Nephron progenitor cell (in vitro differentiated cells): Measurements from ENCODE around the gene SALL1.
A peak's percentile ranks its signal among the peaks of the same experiment; 100 is the strongest.

Experiments
- DNase-seq: peaks from one replicate; pipeline ENCODE4 v3.0.0; 2021
- H3K27ac Mint-ChIP-seq: 2 replicates; pipeline ENCODE4 v1.8.0; 2021; ENCODE audit warnings: mild to moderate bottlenecking, moderate library complexity, mixed read lengths
- H3K27me3 Mint-ChIP-seq: 2 replicates; pipeline ENCODE4 v1.8.0; 2021; ENCODE audit warnings: mild to moderate bottlenecking, low read depth, mixed read lengths; ENCODE audit not compliant: poor library complexity
- H3K36me3 Mint-ChIP-seq: 2 replicates; pipeline ENCODE4 v1.8.0; 2021; ENCODE audit warnings: low read depth, mixed read lengths
- H3K4me1 Mint-ChIP-seq: 2 replicates; pipeline ENCODE4 v1.8.0; 2021; ENCODE audit warnings: mixed read lengths
- H3K4me3 Mint-ChIP-seq: 2 replicates; pipeline ENCODE4 v1.8.0; 2021; ENCODE audit warnings: mild to moderate bottlenecking, moderate library complexity, mixed read lengths
- H3K9me3 Mint-ChIP-seq: 2 replicates; pipeline ENCODE4 v1.8.0; 2021; ENCODE audit warnings: mild to moderate bottlenecking, moderate library complexity, mixed read lengths
- TF ChIP-seq, protein P1 (sequence below): fragments of 200-600 bp; sonication (generic); IDR thresholded peaks from 2 replicates; pipeline ENCODE4 v1.5.0; 2021; ENCODE audit warnings: antibody characterized with exemption

The SALL1 gene

DNA sequence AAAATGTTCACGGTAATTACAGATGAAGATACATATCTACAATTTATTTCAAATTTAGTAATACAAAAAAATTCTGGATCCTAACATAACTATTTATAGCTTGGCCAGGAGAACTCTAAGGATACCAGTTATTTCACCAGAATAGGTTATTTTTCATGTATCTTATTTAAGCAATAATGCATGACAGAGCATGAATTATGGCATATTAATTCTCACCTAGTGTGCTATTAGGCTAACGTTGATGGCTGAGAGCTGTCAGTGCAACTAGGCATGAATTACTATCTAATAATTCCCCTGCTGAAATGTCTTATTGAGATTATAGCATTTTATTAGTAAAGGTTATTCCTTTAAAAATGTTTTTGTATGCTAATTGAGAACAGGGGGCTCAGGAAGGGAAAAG lies 44.5 kb downstream of the SALL1 start:
- TF ChIP-seq, protein P1, sequence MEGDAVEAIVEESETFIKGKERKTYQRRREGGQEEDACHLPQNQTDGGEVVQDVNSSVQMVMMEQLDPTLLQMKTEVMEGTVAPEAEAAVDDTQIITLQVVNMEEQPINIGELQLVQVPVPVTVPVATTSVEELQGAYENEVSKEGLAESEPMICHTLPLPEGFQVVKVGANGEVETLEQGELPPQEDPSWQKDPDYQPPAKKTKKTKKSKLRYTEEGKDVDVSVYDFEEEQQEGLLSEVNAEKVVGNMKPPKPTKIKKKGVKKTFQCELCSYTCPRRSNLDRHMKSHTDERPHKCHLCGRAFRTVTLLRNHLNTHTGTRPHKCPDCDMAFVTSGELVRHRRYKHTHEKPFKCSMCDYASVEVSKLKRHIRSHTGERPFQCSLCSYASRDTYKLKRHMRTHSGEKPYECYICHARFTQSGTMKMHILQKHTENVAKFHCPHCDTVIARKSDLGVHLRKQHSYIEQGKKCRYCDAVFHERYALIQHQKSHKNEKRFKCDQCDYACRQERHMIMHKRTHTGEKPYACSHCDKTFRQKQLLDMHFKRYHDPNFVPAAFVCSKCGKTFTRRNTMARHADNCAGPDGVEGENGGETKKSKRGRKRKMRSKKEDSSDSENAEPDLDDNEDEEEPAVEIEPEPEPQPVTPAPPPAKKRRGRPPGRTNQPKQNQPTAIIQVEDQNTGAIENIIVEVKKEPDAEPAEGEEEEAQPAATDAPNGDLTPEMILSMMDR: no peak
- Mint-ChIP-seq H3K27me3 (peaks cover 5% of the 10 kb centered on the region), H3K9me3 (peaks cover 7% of the 10 kb centered on the region), H3K27ac (no peak overlapping the region), H3K4me3 (no peak overlapping the region), H3K36me3 (no peaks in the 10 kb centered on the region), H3K4me1 (peaks cover 22% of the 10 kb centered on the region)
- DNase-seq: no peak

DNA sequence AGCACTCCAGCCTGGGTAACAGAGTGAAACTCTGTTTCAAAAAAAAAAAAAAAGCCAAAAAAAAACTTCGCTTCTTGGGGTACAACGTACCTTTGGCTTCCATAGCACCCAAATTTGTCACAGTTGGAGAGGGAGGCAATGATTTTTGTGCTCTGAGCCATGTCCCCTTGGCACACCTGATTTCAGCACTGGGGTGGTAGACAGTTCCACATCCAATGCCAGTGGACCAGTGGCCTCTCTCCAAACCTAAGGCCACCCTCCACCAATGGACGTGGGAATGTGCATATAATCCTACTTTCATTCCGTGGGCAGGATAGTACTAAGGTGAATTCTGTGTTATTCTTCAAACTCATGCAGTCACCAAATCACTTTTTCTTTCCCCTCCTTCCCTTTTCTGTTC lies 47.5 kb downstream of the SALL1 start:
- H3K4me1 Mint-ChIP-seq: peaks cover 14% of the 10 kb centered on the region
- H3K9me3 Mint-ChIP-seq: no peaks in the 10 kb centered on the region
- no peak overlapping the region for H3K27ac Mint-ChIP-seq
- no peak overlapping the region for H3K4me3 Mint-ChIP-seq
- H3K27me3 Mint-ChIP-seq: peaks cover 4% of the 10 kb centered on the region
- TF ChIP-seq, protein P1: no peak
- no peak for DNase-seq
- H3K36me3 Mint-ChIP-seq: no peaks in the 10 kb centered on the region

DNA sequence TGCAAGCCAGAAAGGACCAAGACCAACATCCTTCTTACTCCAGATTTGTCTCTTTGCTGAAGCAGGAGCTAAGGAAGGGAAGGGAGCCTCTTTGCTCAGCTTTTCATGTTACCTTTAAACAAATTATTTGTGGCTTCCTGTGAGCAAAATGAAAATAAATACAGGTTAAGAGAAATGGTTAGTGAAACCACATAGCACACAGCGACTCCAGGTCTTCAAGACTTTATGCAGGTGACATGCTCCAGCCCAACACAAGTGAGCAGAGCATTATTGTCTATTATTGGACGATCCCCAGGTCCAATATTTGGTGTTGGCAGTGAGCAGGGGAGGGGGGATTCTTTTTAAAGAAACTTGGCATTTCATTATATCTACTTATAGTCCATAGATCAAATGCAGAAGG lies 53.3 kb downstream of the SALL1 start:
- Mint-ChIP-seq H3K4me1 (peaks cover 47% of the 10 kb centered on the region), H3K27ac (no peak overlapping the region), H3K36me3 (peaks cover 6% of the 10 kb centered on the region), H3K27me3 (peaks cover 10% of the 10 kb centered on the region), H3K9me3 (peaks cover 2% of the 10 kb centered on the region), H3K4me3 (no peak overlapping the region)
- DNase-seq: no peak
- TF ChIP-seq, protein P1: no peak

DNA sequence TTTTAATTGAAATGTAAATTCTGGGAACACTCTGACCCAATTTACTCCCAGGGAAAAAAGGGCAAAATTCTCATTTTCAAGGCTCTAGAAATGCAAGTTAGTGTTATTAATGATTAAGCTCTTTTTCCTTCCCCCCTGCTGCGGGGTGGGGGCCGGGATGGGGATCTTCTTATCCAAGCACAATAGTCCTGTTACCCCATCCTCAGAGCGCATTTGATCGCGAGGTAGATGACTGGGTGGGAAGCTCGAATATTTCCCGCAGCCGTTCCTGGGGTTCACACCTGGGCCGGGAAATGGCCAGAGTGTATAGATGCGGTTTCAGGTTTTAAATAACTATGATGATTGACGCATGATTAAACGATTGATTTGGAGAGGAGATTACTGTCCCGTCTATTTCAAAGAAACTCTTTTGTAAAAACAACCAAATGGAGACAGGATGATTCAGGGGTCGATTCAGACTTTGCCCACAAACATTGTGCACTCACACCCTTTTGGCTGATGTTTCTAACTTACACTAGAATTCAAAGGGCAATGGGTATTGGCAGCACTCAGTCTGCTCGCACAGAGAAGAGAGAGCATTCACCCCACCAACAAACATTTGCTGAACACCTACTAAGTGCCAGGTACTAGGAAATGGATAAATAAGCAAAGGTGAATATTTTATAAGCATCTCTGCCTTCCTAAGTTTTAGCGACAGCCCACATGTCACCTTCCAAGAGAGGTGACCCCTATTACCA lies 55.0 kb downstream of the SALL1 start:
- peaks cover 20% of the 10 kb centered on the region for H3K36me3 Mint-ChIP-seq
- peaks cover 10% of the 10 kb centered on the region for H3K27me3 Mint-ChIP-seq
- DNase-seq: no peak
- H3K4me3 Mint-ChIP-seq: no peak overlapping the region
- peaks cover 47% of the 10 kb centered on the region for H3K4me1 Mint-ChIP-seq
- no peak overlapping the region for H3K27ac Mint-ChIP-seq
- TF ChIP-seq, protein P1: no peak
- H3K9me3 Mint-ChIP-seq: peaks cover 16% of the 10 kb centered on the region

DNA sequence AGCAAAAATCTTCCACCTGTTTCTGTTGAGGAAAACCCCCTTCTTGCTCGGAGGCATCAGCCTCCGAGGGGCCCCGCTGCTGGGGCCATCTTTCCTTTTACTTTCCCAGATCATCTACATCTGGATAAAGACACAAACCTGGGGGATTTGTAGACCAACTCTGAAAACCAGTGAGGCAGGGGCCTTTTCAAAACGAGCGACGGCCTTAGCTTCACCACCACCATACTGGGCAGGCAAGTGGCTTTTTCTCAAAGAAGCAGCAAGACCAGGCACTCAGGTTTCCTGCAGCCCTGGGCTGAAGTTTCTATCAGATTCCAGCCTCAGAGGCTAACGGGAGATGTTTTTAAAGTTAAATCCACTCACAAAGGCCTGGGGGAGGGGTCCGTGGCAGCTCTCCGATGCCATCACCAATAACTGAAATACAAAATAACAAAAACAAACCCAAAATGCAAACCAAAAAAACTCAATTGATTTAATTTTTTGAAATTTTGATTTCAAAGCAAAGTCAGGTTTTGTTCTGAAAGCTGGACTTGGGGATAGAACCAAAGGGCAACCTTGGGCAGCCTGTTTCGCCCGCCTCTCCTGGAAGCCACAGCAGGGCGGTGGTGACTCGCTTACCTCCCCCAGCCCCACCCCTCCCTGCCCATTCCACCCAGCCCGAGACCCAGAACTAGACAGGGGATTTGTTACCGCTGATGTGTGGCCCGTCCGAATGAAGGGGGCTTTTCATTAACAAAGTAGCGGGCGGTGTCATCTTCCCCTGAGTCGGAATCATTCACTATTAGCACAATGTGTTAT lies 55.8 kb downstream of the SALL1 start:
- no peak for DNase-seq
- peaks cover 10% of the 10 kb centered on the region for H3K27me3 Mint-ChIP-seq
- peaks cover 23% of the 10 kb centered on the region for H3K9me3 Mint-ChIP-seq
- TF ChIP-seq, protein P1: no peak
- H3K36me3 Mint-ChIP-seq: peaks cover 20% of the 10 kb centered on the region
- H3K27ac Mint-ChIP-seq: no peak overlapping the region
- peak overlapping the region; percentile 18 for H3K4me3 Mint-ChIP-seq
- peaks cover 47% of the 10 kb centered on the region for H3K4me1 Mint-ChIP-seq
